ENCODE data around the gene BOD1L1.

DNA sequence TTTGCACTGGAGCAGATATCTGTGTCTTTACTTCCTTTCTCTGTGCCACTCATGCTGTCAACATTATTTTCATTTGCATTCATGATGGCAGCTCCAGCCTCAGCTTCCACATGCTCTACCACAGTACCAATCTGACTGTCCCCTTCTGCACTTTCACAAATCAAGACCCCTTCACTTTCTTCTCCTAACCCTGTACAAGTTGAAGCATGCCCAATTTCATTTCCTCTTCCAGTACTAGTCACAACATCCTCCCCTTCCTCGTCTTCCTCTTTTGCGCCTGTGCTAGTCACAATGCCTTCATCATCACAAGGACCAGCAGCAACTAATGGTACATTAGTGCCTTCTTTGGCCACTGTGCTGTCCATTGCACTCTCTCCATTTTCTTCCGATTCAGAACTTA lies 26.5 kb downstream of the BOD1L1 start:
- TF ChIP-seq POLR2AphosphoS5 (IDR thresholded peaks at IDR 0.05) (no peak), TAF1 (IDR thresholded peaks at IDR 0.05; ENCODE audit: low read depth) (no peak), CTCF (IDR thresholded peaks at IDR 0.05; ENCODE audit: poor library complexity, severe bottlenecking) (no peak), RAD21 (conservative IDR thresholded peaks at IDR 0.05) (no peak), SMC3 (conservative IDR thresholded peaks at IDR 0.05; ENCODE audit: poor library complexity) (no peak), EP300 (conservative IDR thresholded peaks at IDR 0.05; ENCODE audit: poor library complexity, severe bottlenecking) (no peak)
- TF ChIP-seq, protein P1, sequence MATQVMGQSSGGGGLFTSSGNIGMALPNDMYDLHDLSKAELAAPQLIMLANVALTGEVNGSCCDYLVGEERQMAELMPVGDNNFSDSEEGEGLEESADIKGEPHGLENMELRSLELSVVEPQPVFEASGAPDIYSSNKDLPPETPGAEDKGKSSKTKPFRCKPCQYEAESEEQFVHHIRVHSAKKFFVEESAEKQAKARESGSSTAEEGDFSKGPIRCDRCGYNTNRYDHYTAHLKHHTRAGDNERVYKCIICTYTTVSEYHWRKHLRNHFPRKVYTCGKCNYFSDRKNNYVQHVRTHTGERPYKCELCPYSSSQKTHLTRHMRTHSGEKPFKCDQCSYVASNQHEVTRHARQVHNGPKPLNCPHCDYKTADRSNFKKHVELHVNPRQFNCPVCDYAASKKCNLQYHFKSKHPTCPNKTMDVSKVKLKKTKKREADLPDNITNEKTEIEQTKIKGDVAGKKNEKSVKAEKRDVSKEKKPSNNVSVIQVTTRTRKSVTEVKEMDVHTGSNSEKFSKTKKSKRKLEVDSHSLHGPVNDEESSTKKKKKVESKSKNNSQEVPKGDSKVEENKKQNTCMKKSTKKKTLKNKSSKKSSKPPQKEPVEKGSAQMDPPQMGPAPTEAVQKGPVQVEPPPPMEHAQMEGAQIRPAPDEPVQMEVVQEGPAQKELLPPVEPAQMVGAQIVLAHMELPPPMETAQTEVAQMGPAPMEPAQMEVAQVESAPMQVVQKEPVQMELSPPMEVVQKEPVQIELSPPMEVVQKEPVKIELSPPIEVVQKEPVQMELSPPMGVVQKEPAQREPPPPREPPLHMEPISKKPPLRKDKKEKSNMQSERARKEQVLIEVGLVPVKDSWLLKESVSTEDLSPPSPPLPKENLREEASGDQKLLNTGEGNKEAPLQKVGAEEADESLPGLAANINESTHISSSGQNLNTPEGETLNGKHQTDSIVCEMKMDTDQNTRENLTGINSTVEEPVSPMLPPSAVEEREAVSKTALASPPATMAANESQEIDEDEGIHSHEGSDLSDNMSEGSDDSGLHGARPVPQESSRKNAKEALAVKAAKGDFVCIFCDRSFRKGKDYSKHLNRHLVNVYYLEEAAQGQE (IDR thresholded peaks at IDR 0.05; ENCODE audit: borderline replicate concordance) = no peak

Data from neural cell (in vitro differentiated cells).